CD4-positive, alpha-beta T cell (primary cell): ENCODE data around the gene LRRC3C. TPM values are rescaled to one million over a fixed set of nuclear protein-coding genes. Genes with fewer than 3 reads are reported as not detected.
"Not testable (repeated sequence)": the region's sequence is repeated elsewhere in the genome, so short reads cannot be mapped to it uniquely, and the experiment has no call there.

Experiments used
- ATAC-seq: fragments of 200-7000 bp; cut with Tn5 transposase; one replicate; pipeline ENCODE4 v1.10.0; 2022; ENCODE audit warnings: mild to moderate bottlenecking; ENCODE audit not compliant: poor library complexity
- CTCF ChIA-PET: fragments of 350-600 bp; sonication (Branson Sonifier 250); formaldehyde crosslinking; loops from one replicate; lab custom pipeline; 2021; ENCODE audit warnings: antibody characterized with exemption, inconsistent platforms; lab: Charles Lee
- POLR2A ChIA-PET: fragments of 350-600 bp; sonication (Branson Sonifier 250); formaldehyde crosslinking; loops from one replicate; lab custom pipeline; 2021; ENCODE audit warnings: antibody characterized with exemption, inconsistent platforms; lab: Charles Lee
- DNase-seq, 14 experiments: peaks; one replicate each; pipeline ENCODE4 v3.0.0-alpha.2; 2013 to 2020; ENCODE audit warnings: mixed read lengths in 2 of 14
- H3K27ac ChIP-seq, 2 donors: one replicate each; pipeline versions ENCODE4 v1.5.1 to v1.7.0; 2013; ENCODE audit warnings: low read length in 2 of 2, low read depth in 1 of 2, mild to moderate bottlenecking in 1 of 2
- H3K27me3 ChIP-seq, 2 experiments: 1 replicate in 1 of 2; 2 replicates in 1 of 2; pipeline versions ENCODE4 v1.6.1 to v1.7.0; 2013; ENCODE audit warnings: low read length in 2 of 2, control low read depth in 1 of 2, mild to moderate bottlenecking in 1 of 2, moderate library complexity in 1 of 2; ENCODE audit not compliant: insufficient read depth in 2 of 2, control insufficient read depth in 1 of 2
- H3K36me3 ChIP-seq: one replicate; pipeline ENCODE4 v1.6.1; 2013; ENCODE audit warnings: low read length, control low read depth; ENCODE audit not compliant: insufficient read depth
- H3K4me1 ChIP-seq: one replicate; pipeline ENCODE4 v1.6.1; 2013; ENCODE audit warnings: low read length, control low read depth; ENCODE audit not compliant: insufficient read depth
- H3K4me3 ChIP-seq: one replicate; pipeline ENCODE4 v1.5.1; 2013; ENCODE audit warnings: mild to moderate bottlenecking, low read length, moderate library complexity
- H3K9me3 ChIP-seq, 2 experiments: 1 replicate in 1 of 2; 2 replicates in 1 of 2; pipeline versions ENCODE4 v1.6.1 to v1.7.0; 2013; ENCODE audit warnings: low read length in 2 of 2, mild to moderate bottlenecking in 2 of 2, control low read depth in 1 of 2, moderate library complexity in 1 of 2; ENCODE audit not compliant: control insufficient read depth in 1 of 2, insufficient read depth in 1 of 2
- H3K27ac Mint-ChIP-seq: one replicate; pipeline ENCODE4 v1.8.0; 2020; ENCODE audit warnings: mixed read lengths
- H3K27me3 Mint-ChIP-seq: one replicate; pipeline ENCODE4 v1.8.0; 2021; ENCODE audit warnings: mixed read lengths
- H3K36me3 Mint-ChIP-seq: one replicate; pipeline ENCODE4 v1.8.0; 2021; ENCODE audit warnings: low read depth, mixed read lengths
- H3K4me1 Mint-ChIP-seq: one replicate; pipeline ENCODE4 v1.8.0; 2021; ENCODE audit warnings: low read depth, mixed read lengths
- H3K4me3 Mint-ChIP-seq: one replicate; pipeline ENCODE4 v1.8.0; 2020; ENCODE audit warnings: mild to moderate bottlenecking, mixed read lengths
- H3K9me3 Mint-ChIP-seq: one replicate; pipeline ENCODE4 v1.8.0; 2020; ENCODE audit warnings: mixed read lengths
- intact Hi-C, 2 experiments: fragments of 100-400 bp; cut with DNase I in 1 of 2; cut with micrococcal nuclease in 1 of 2; formaldehyde crosslinking; loops; one replicate each; pipeline versions ENCODE4 v1.15.1 to v1.9.0; 2023 to 2025; cut with DNase I, micrococcal nuclease
- polyA plus RNA-seq, 2 donors: library from polyadenylated mRNA; unstranded; fragments of 120-200 nt; gene quantifications; one replicate each; pipeline ENCODE4 v1.2.1, GENCODE V29; 2013
- total RNA-seq, 174 experiments: library from RNA in 2 of 174; stranded (reverse) in 2 of 174; gene quantifications; one replicate each; pipeline ENCODE4 v1.2.3 and lab custom pipeline; 2021 to 2026
- TF ChIP-seq, protein P1 (sequence below): fragments of 200-600 bp; IDR thresholded peaks from one replicate; pipeline ENCODE4 v1.8.0; 2022; ENCODE audit warnings: antibody characterized with exemption, mild to moderate bottlenecking

LRRC3C gene
- total RNA-seq, result not detected
- not detected for polyA plus RNA-seq (2013, experiment 1 of 2)
- polyA plus RNA-seq (2013, experiment 2 of 2), result 0.05 TPM
- 0 to 0.38 (median 0) reads per million in 172 experiments for total RNA-seq (lab: John Stamatoyannopoulos, UW)

- Histone ChIP-seq H3K4me3 (peak within 1 kb of the TSS; percentile 89), H3K4me1 (peaks cover 55% of the 10 kb centered on the region), H3K27ac (peak within 1 kb of the TSS; percentile 63 to 90), H3K36me3 (peaks cover 23% of the 10 kb centered on the region), H3K9me3 (no peaks in the 10 kb centered on the region), H3K27me3 (no peaks in the 10 kb centered on the region)
- intact Hi-C loops, result loop anchor here (1.0 to 10.0 kb wide), 9 partner anchors 26 to 473 kb away; partner anchors contain the start of genes PSMD3 (in 2 of the 2), GSDMA (in 1 of the 2), MED1 (in 1 of the 2) and MED24 (in 1 of the 2)
- Mint-ChIP-seq H3K36me3 (peaks cover 39% of the 10 kb centered on the region), H3K4me3 (peak within 1 kb of the TSS; percentile 92), H3K27me3 (no peaks in the 10 kb centered on the region), H3K9me3 (no peaks in the 10 kb centered on the region), H3K27ac (peak within 1 kb of the TSS; percentile 93), H3K4me1 (peaks cover 53% of the 10 kb centered on the region)
- DNase-seq (peak; percentile 83 to 95 (median 88)), ATAC-seq (peak; percentile 76)
- TF ChIP-seq, protein P1, sequence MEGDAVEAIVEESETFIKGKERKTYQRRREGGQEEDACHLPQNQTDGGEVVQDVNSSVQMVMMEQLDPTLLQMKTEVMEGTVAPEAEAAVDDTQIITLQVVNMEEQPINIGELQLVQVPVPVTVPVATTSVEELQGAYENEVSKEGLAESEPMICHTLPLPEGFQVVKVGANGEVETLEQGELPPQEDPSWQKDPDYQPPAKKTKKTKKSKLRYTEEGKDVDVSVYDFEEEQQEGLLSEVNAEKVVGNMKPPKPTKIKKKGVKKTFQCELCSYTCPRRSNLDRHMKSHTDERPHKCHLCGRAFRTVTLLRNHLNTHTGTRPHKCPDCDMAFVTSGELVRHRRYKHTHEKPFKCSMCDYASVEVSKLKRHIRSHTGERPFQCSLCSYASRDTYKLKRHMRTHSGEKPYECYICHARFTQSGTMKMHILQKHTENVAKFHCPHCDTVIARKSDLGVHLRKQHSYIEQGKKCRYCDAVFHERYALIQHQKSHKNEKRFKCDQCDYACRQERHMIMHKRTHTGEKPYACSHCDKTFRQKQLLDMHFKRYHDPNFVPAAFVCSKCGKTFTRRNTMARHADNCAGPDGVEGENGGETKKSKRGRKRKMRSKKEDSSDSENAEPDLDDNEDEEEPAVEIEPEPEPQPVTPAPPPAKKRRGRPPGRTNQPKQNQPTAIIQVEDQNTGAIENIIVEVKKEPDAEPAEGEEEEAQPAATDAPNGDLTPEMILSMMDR, result no peak
- ChIA-PET POLR2A (interaction anchor here (0.6 to 3.3 kb wide), 23 partner anchors 9 to 477 kb away, joined by 3 to 34 read pairs (median 4); partner anchors contain the start of genes CDK12, GSDMB, IKZF3 and MED1), CTCF (interaction anchor here (0.5 kb wide), 2 partner anchors 182 to 476 kb away, joined by 3 to 4 read pairs; partner anchors contain the start of gene MED1)
Observed at GRCh38 chr17:39927101-39927928, at the start of gene LRRC3C, which contains the start of gene ORMDL3. Gene LRRC3C, plus strand, starts transcription at chr17:39927732. Its CDS starts 13,792 bp downstream, at chr17:39941524. Gene ORMDL3, minus strand, starts transcription at chr17:39927601. Its CDS starts 3,398 bp downstream, at chr17:39924203.

DNA sequence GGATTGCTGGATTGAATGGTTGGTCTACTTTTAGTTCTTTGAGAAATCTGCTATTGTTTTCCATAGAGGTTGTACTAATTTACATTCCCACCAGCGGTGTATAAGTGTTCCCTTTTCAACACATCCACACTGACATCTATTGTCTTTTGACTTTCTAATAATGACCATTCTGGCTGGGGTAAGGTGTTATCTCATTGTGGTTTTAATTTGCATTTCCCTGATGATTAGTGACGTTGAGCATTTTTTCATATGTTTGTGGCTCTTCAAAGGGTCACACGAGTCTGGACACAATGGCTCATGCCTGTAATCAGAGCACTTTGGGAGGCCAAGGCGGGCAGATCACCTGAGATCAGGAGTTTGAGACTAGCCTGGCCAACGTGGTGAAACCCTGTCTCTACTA lies 41.4 kb upstream of the LRRC3C start:
- H3K36me3 ChIP-seq, POLR2A ChIA-PET, H3K27ac Mint-ChIP-seq, H3K27me3 ChIP-seq, H3K36me3 Mint-ChIP-seq, CTCF ChIA-PET, H3K4me1 Mint-ChIP-seq, H3K4me1 ChIP-seq, H3K4me3 Mint-ChIP-seq, intact Hi-C loops, H3K9me3 ChIP-seq, H3K9me3 Mint-ChIP-seq, H3K27ac ChIP-seq, DNase-seq, ATAC-seq, H3K4me3 ChIP-seq: not testable (repeated sequence)
- peaks cover 11% of the 10 kb centered on the region for H3K27me3 Mint-ChIP-seq

GRCh38 chr17:39887078-39887477 lies 40.5 kb upstream of the LRRC3C start:
- POLR2A ChIA-PET, result no interaction called here
- no peak for ATAC-seq

More at GRCh38 chr17:39887078-39887477, 40.5 kb upstream of the LRRC3C start:
- TF ChIP-seq, protein P1, result no peak
- H3K27me3 ChIP-seq, result no peaks in the 10 kb centered on the region
- H3K4me1 ChIP-seq, result no peaks in the 10 kb centered on the region
- no peaks in the 10 kb centered on the region for H3K36me3 Mint-ChIP-seq
- no peak overlapping the region for H3K27ac Mint-ChIP-seq
- H3K4me3 ChIP-seq, result no peak overlapping the region
- H3K36me3 ChIP-seq, result no peaks in the 10 kb centered on the region
- H3K4me1 Mint-ChIP-seq, result no peaks in the 10 kb centered on the region
- H3K9me3 ChIP-seq, result no peaks in the 10 kb centered on the region
- H3K27me3 Mint-ChIP-seq, result peaks cover 11% of the 10 kb centered on the region
- no peak overlapping the region for H3K27ac ChIP-seq
- H3K9me3 Mint-ChIP-seq, result no peaks in the 10 kb centered on the region
- DNase-seq, result no peak
- CTCF ChIA-PET, result no interaction called here
- H3K4me3 Mint-ChIP-seq, result no peak overlapping the region
- intact Hi-C loops, result no loop called here
